PC-9 (cell line): ENCODE results near the gene CDH18.

Experiments
- EZH2 ChIP-seq: fragments of 200-600 bp; sonication (generic); IDR thresholded peaks from 2 replicates; pipeline ENCODE4 v1.8.0; 2017; ENCODE audit warnings: antibody characterized with exemption, low read depth
- TF ChIP-seq, protein P1 (sequence below): fragments of 200-600 bp; sonication (generic); conservative IDR thresholded peaks from 2 replicates; pipeline ENCODE4 v1.6.1; 2017; ENCODE audit warnings: mixed run types, antibody characterized with exemption, mild to moderate bottlenecking, moderate library complexity

DNA sequence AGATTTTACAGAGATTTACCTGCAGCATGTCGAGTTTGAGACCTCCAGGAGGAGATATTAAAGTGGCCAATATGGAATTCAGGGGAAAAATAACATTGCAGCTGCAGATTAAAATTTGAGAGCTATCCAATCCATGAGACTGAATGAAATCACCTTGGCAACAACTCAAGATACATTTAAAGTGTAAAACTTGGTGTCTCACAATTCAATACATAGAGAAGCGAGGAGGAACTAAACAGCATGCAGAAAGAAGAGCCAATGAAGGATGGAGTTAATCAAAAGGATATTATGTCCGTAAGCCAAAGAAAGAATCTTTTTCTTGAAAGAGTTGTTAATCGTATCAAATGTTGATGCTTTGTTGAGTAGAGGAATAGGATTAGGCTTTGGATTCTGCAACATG is 455.1 kb downstream of the CDH18 start:
- TF ChIP-seq, protein P1, sequence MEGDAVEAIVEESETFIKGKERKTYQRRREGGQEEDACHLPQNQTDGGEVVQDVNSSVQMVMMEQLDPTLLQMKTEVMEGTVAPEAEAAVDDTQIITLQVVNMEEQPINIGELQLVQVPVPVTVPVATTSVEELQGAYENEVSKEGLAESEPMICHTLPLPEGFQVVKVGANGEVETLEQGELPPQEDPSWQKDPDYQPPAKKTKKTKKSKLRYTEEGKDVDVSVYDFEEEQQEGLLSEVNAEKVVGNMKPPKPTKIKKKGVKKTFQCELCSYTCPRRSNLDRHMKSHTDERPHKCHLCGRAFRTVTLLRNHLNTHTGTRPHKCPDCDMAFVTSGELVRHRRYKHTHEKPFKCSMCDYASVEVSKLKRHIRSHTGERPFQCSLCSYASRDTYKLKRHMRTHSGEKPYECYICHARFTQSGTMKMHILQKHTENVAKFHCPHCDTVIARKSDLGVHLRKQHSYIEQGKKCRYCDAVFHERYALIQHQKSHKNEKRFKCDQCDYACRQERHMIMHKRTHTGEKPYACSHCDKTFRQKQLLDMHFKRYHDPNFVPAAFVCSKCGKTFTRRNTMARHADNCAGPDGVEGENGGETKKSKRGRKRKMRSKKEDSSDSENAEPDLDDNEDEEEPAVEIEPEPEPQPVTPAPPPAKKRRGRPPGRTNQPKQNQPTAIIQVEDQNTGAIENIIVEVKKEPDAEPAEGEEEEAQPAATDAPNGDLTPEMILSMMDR, result no peak
- TF ChIP-seq EZH2, result no peak
